WTC11 (cell line): ENCODE measurements around the gene MEN1. TPM values are rescaled to one million over a fixed set of nuclear protein-coding genes. Genes with fewer than 3 reads are reported as not detected.

Source experiments
- ATAC-seq: fragments of 200-7000 bp; cut with Tn5 transposase; 2 replicates; pipeline ENCODE4 v1.10.0; 2021; ENCODE audit warnings: mild to moderate bottlenecking, moderate library complexity
- CTCF ChIA-PET: fragments of 300-600 bp; sonication (Branson Sonifier 250); formaldehyde crosslinking; loops from one replicate; lab custom pipeline; 2021; ENCODE audit warnings: antibody characterized with exemption; lab: Charles Lee
- POLR2A ChIA-PET: fragments of 350-600 bp; sonication (Branson Sonifier 250); formaldehyde crosslinking; loops from one replicate; lab custom pipeline; 2021; ENCODE audit warnings: antibody characterized with exemption; lab: Charles Lee
- DNase-seq: peaks from one replicate; pipeline ENCODE4 v3.0.0; 2021; ENCODE audit warnings: low spot score
- H3K27ac Mint-ChIP-seq: 2 replicates; pipeline ENCODE4 v1.8.0; 2021; ENCODE audit warnings: mixed read lengths
- H3K27me3 Mint-ChIP-seq: 2 replicates; pipeline ENCODE4 v1.8.0; 2021; ENCODE audit warnings: low read depth, mild to moderate bottlenecking, moderate library complexity, mixed read lengths
- H3K36me3 Mint-ChIP-seq: 2 replicates; pipeline ENCODE4 v1.8.0; 2021; ENCODE audit warnings: mixed read lengths
- H3K4me1 Mint-ChIP-seq: 2 replicates; pipeline ENCODE4 v1.8.0; 2022; ENCODE audit warnings: mixed read lengths
- H3K4me3 Mint-ChIP-seq: 2 replicates; pipeline ENCODE4 v1.8.0; 2021; ENCODE audit warnings: mild to moderate bottlenecking, moderate library complexity, mixed read lengths
- H3K9me3 Mint-ChIP-seq: 2 replicates; pipeline ENCODE4 v1.8.0; 2021; ENCODE audit warnings: mixed read lengths
- AFF4 ChIP-seq: sonication (generic); formaldehyde crosslinking; IDR thresholded peaks from 2 replicates; pipeline ENCODE4 v1.8.1; 2023; ENCODE audit warnings: mild to moderate bottlenecking, missing genetic modification reagents, borderline replicate concordance
- ATF1 ChIP-seq: sonication (generic); formaldehyde crosslinking; IDR thresholded peaks from 2 replicates; pipeline ENCODE4 v1.8.1; 2023; ENCODE audit warnings: mild to moderate bottlenecking, moderate library complexity, missing genetic modification reagents
- E2F1 ChIP-seq: sonication (generic); formaldehyde crosslinking; IDR thresholded peaks from 2 replicates; pipeline ENCODE4 v1.8.0; 2022; ENCODE audit warnings: mild to moderate bottlenecking, missing genetic modification reagents
- E2F5 ChIP-seq: sonication (generic); formaldehyde crosslinking; IDR thresholded peaks from 2 replicates; pipeline ENCODE4 v1.8.1; 2022; ENCODE audit warnings: mild to moderate bottlenecking, moderate library complexity, missing genetic modification reagents
- FOXJ3 ChIP-seq: sonication (generic); formaldehyde crosslinking; IDR thresholded peaks from 2 replicates; pipeline ENCODE4 v1.9.0; 2021; ENCODE audit warnings: missing genetic modification reagents, mild to moderate bottlenecking, borderline replicate concordance
- FOXP1 ChIP-seq: sonication (generic); formaldehyde crosslinking; IDR thresholded peaks from 2 replicates; pipeline ENCODE4 v1.8.0; 2022; ENCODE audit warnings: missing genetic modification reagents, mild to moderate bottlenecking, moderate library complexity, borderline replicate concordance
- HMGA2 ChIP-seq: fragments of 250-450 bp; sonication (Bioruptor Pico); IDR thresholded peaks from 2 replicates; pipeline ENCODE4 v1.4.0; 2021; ENCODE audit warnings: mild to moderate bottlenecking, moderate library complexity
- IRF2 ChIP-seq: sonication (generic); formaldehyde crosslinking; IDR thresholded peaks from 2 replicates; pipeline ENCODE4 v1.8.0; 2022; ENCODE audit warnings: low read depth, missing genetic modification reagents, borderline replicate concordance
- JUN ChIP-seq: sonication (generic); formaldehyde crosslinking; IDR thresholded peaks from 2 replicates; pipeline ENCODE4 v1.8.0; 2023; ENCODE audit warnings: mild to moderate bottlenecking, missing genetic modification reagents
- MAX ChIP-seq: sonication (generic); formaldehyde crosslinking; IDR thresholded peaks from 2 replicates; pipeline ENCODE4 v1.8.0; 2022; ENCODE audit warnings: mild to moderate bottlenecking, missing genetic modification reagents
- NFE2L1 ChIP-seq: sonication (generic); formaldehyde crosslinking; IDR thresholded peaks from 2 replicates; pipeline ENCODE4 v1.8.1; 2023; ENCODE audit warnings: missing genetic modification reagents
- NR3C1 ChIP-seq: sonication (generic); formaldehyde crosslinking; conservative IDR thresholded peaks from 2 replicates; pipeline ENCODE4 v1.8.1; 2023; ENCODE audit warnings: low read depth, mild to moderate bottlenecking, missing genetic modification reagents
- SMAD4 ChIP-seq: sonication (generic); formaldehyde crosslinking; IDR thresholded peaks from 2 replicates; pipeline ENCODE4 v1.8.0; 2022; ENCODE audit warnings: mild to moderate bottlenecking, missing genetic modification reagents
- USF2 ChIP-seq: sonication (generic); formaldehyde crosslinking; IDR thresholded peaks from 2 replicates; pipeline ENCODE4 v1.8.1; 2023; ENCODE audit warnings: mild to moderate bottlenecking, missing genetic modification reagents, moderate library complexity
- ZNF317 ChIP-seq: sonication (generic); formaldehyde crosslinking; IDR thresholded peaks from 2 replicates; pipeline ENCODE4 v1.8.1; 2023; ENCODE audit warnings: low read depth, mild to moderate bottlenecking, moderate library complexity, missing genetic modification reagents, borderline replicate concordance
- ZNF396 ChIP-seq: fragments of 250-450 bp; sonication (Bioruptor Pico); IDR thresholded peaks from 2 replicates; pipeline ENCODE4 v1.8.0; 2021; ENCODE audit warnings: mild to moderate bottlenecking, moderate library complexity, borderline replicate concordance
- total RNA-seq: library from RNA; stranded (reverse); gene quantifications from 3 replicates; pipeline ENCODE4 v1.2.3, GENCODE V29; 2021
- TF ChIP-seq, protein P1 (sequence below): sonication (generic); formaldehyde crosslinking; IDR thresholded peaks from 2 replicates; pipeline ENCODE4 v1.8.1; 2023; ENCODE audit warnings: mild to moderate bottlenecking, moderate library complexity, missing genetic modification reagents
- TF ChIP-seq, protein P2 (sequence below): sonication (generic); formaldehyde crosslinking; IDR thresholded peaks from 2 replicates; pipeline ENCODE4 v1.8.0; 2023; ENCODE audit warnings: missing genetic modification reagents

Gene MEN1
- total RNA-seq, 1 experiment from 2014 or later: 47.1 TPM

DNA sequence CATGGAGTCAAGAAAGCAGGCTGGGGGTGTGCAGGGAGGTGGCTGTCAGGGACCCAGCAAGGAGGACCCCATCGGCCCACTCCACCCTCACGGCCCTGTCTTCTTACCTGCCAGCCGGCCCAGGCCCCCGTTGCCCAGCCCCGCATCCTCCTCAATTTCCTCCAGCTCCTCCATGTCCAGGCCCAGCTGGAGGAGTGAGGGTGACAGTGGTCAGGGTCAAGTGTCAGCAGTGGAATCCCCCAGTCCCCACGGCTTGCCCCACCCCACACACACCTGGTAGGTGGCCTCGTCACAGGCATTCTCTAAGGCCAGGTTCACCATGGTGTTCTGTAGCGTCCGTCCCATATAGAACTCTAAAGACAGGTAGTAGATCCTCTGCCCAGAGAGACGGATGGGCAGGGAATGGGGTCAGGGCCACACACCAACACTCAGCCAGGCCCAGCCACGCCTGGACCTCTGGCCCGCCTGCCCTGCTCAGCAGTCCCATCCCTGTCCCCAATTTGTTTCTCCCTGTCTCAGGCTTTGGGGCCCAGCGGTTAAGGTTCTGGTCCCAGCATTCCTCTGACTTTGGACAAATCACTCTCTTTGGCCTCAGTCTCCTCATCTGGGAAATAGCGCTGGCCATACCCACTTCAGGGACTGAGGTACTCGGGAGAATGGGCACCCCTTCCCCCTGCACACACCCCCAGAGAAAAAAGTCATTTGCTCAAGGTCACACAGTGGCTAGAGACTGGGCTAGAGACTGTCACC lies 51.8 kb downstream of the MEN1 start:
- CTCF ChIA-PET: interaction anchor here (2.3 to 7.5 kb wide), 2 partner anchors 17 to 70 kb away, joined by 15 to 150 read pairs; partner anchors contain the start of gene RASGRP2

GRCh38 chr11:64757549-64758329 lies 52.6 kb downstream of the MEN1 start:
- no peaks in the 10 kb centered on the region for H3K36me3 Mint-ChIP-seq
- no peak overlapping the region for H3K27ac Mint-ChIP-seq
- no peaks in the 10 kb centered on the region for H3K9me3 Mint-ChIP-seq
- ChIA-PET CTCF (interaction anchor here (7.5 kb wide), 1 partner anchor 16 kb away, joined by 150 read pairs; the partner anchor contains the start of gene RASGRP2), POLR2A (no interaction called here)
- DNase-seq (no peak), ATAC-seq (no peak)
- no peak overlapping the region for H3K4me3 Mint-ChIP-seq
- H3K4me1 Mint-ChIP-seq: peaks cover 56% of the 10 kb centered on the region
- TF ChIP-seq E2F5 (CRISPR knock-in tag) (no peak), NR3C1 (CRISPR knock-in tag) (no peak), FOXJ3 (CRISPR knock-in tag) (no peak), SMAD4 (no peak), HMGA2 (CRISPR knock-in tag) (no peak), MAX (CRISPR knock-in tag) (no peak)
- TF ChIP-seq, protein P1, sequence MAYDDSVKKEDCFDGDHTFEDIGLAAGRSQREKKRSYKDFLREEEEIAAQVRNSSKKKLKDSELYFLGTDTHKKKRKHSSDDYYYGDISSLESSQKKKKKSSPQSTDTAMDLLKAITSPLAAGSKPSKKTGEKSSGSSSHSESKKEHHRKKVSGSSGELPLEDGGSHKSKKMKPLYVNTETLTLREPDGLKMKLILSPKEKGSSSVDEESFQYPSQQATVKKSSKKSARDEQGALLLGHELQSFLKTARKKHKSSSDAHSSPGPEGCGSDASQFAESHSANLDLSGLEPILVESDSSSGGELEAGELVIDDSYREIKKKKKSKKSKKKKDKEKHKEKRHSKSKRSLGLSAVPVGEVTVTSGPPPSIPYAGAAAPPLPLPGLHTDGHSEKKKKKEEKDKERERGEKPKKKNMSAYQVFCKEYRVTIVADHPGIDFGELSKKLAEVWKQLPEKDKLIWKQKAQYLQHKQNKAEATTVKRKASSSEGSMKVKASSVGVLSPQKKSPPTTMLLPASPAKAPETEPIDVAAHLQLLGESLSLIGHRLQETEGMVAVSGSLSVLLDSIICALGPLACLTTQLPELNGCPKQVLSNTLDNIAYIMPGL: no peak
- no peaks in the 10 kb centered on the region; the same call in 1 of the 2 replicates for H3K27me3 Mint-ChIP-seq

More for the DNA sequence above, 51.8 kb downstream of the MEN1 start:
- DNase-seq: no peak
- POLR2A ChIA-PET: no interaction called here
- Mint-ChIP-seq H3K4me3 (no peak overlapping the region), H3K27me3 (no peaks in the 10 kb centered on the region; the same call in 1 of the 2 replicates), H3K9me3 (no peaks in the 10 kb centered on the region), H3K36me3 (no peaks in the 10 kb centered on the region), H3K27ac (no peak overlapping the region), H3K4me1 (peaks cover 56% of the 10 kb centered on the region)
- no peak for ATAC-seq
- TF ChIP-seq USF2 (CRISPR knock-in tag) (no peak), ZNF396 (CRISPR knock-in tag) (no peak), ATF1 (CRISPR knock-in tag) (no peak), IRF2 (CRISPR knock-in tag) (no peak), ZNF317 (CRISPR knock-in tag) (no peak)

- Mint-ChIP-seq H3K9me3 (no peaks in the 10 kb centered on the region), H3K4me3 (no peak overlapping the region), H3K4me1 (peaks cover 39% of the 10 kb centered on the region), H3K27me3 (no peaks in the 10 kb centered on the region; the same call in 1 of the 2 replicates), H3K36me3 (no peaks in the 10 kb centered on the region), H3K27ac (no peak overlapping the region)
- ChIA-PET POLR2A (no interaction called here), CTCF (interaction anchor here (1.0 to 4.9 kb wide), 2 partner anchors 9 to 12 kb away, joined by 3 to 30 read pairs; partner anchors contain the start of gene RASGRP2)
- DNase-seq (no peak), ATAC-seq (no peak)
- no peak for TF ChIP-seq AFF4 (CRISPR knock-in tag)
- TF ChIP-seq ZNF317 (CRISPR knock-in tag): no peak
- TF ChIP-seq NR3C1 (CRISPR knock-in tag): no peak
- TF ChIP-seq E2F1 (CRISPR knock-in tag): no peak
- TF ChIP-seq, protein P2, sequence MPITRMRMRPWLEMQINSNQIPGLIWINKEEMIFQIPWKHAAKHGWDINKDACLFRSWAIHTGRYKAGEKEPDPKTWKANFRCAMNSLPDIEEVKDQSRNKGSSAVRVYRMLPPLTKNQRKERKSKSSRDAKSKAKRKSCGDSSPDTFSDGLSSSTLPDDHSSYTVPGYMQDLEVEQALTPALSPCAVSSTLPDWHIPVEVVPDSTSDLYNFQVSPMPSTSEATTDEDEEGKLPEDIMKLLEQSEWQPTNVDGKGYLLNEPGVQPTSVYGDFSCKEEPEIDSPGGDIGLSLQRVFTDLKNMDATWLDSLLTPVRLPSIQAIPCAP (CRISPR knock-in tag): no peak
- no peak for TF ChIP-seq NFE2L1 (CRISPR knock-in tag)
- TF ChIP-seq JUN (CRISPR knock-in tag): no peak
- TF ChIP-seq FOXP1 (CRISPR knock-in tag): no peak
These were observed 54.5 kb downstream of the MEN1 start for GRCh38 chr11:64755681-64756361.
